Measurements from ENCODE around the gene STK35.

The STK35 gene

GRCh38 chr20:2149507-2149906, 47.9 kb downstream of the STK35 start:
- no peaks in the 10 kb centered on the region for H3K36me3 ChIP-seq (ENCODE audit: insufficient read depth, low read length)
- no peak overlapping the region for H3K9ac ChIP-seq (ENCODE audit: low read length)
- H4K20me1 ChIP-seq (ENCODE audit: insufficient read depth, low read length): no peaks in the 10 kb centered on the region
- no peak overlapping the region for H2AFZ ChIP-seq (ENCODE audit: low read length)
- no peaks in the 10 kb centered on the region for H3F3A ChIP-seq (ENCODE audit: insufficient read depth, low read length)
- H3K27me3 ChIP-seq (ENCODE audit: insufficient read depth, low read length): no peaks in the 10 kb centered on the region
- H3K4me3 ChIP-seq (ENCODE audit: low read depth, low read length, poor library complexity, severe bottlenecking): no peak overlapping the region
- H3K27ac ChIP-seq (ENCODE audit: low read depth, low read length, poor library complexity, severe bottlenecking): no peak overlapping the region
- TF ChIP-seq CTCF (IDR thresholded peaks at IDR 0.05; ENCODE audit: low read length): no peak
- no peak for TF ChIP-seq EZH2 (IDR thresholded peaks at IDR 0.05; ENCODE audit: borderline replicate concordance, low read length)
- H3K4me1 ChIP-seq (ENCODE audit: insufficient read depth, low read length, severe bottlenecking): no peaks in the 10 kb centered on the region
- H3K79me2 ChIP-seq (ENCODE audit: insufficient read depth, low read length): no peaks in the 10 kb centered on the region
- H3K4me2 ChIP-seq (ENCODE audit: low read length): no peak overlapping the region
- no peaks in the 10 kb centered on the region for H3K9me3 ChIP-seq (ENCODE audit: low read length)
- no peaks in the 10 kb centered on the region for H3K9me2 ChIP-seq (ENCODE audit: low read depth, low read length)

GRCh38 chr20:2150660-2151059, 49.0 kb downstream of the STK35 start:
- no peak overlapping the region for H3K27ac ChIP-seq (ENCODE audit: low read depth, low read length, poor library complexity, severe bottlenecking)

GRCh38 chr20:2151858-2152281, 50.2 kb downstream of the STK35 start:
- no peak overlapping the region for H3K9ac ChIP-seq (ENCODE audit: low read length)
- no peak overlapping the region for H3K27ac ChIP-seq (ENCODE audit: low read depth, low read length, poor library complexity, severe bottlenecking)
- no peak overlapping the region for H3K4me3 ChIP-seq (ENCODE audit: low read depth, low read length, poor library complexity, severe bottlenecking)
- H3K9me3 ChIP-seq (ENCODE audit: low read length): no peaks in the 10 kb centered on the region
- no peaks in the 10 kb centered on the region for H3K9me2 ChIP-seq (ENCODE audit: low read depth, low read length)
- no peaks in the 10 kb centered on the region for H3K4me1 ChIP-seq (ENCODE audit: insufficient read depth, low read length, severe bottlenecking)
- no peaks in the 10 kb centered on the region for H3K36me3 ChIP-seq (ENCODE audit: insufficient read depth, low read length)
- H3F3A ChIP-seq (ENCODE audit: insufficient read depth, low read length): no peaks in the 10 kb centered on the region
- no peaks in the 10 kb centered on the region for H4K20me1 ChIP-seq (ENCODE audit: insufficient read depth, low read length)
- TF ChIP-seq CTCF (IDR thresholded peaks at IDR 0.05; ENCODE audit: low read length) (no peak), EZH2 (IDR thresholded peaks at IDR 0.05; ENCODE audit: borderline replicate concordance, low read length) (no peak)
- no peaks in the 10 kb centered on the region for H3K79me2 ChIP-seq (ENCODE audit: insufficient read depth, low read length)
- no peaks in the 10 kb centered on the region for H3K27me3 ChIP-seq (ENCODE audit: insufficient read depth, low read length)
- H2AFZ ChIP-seq (ENCODE audit: low read length): no peak overlapping the region
- H3K4me2 ChIP-seq (ENCODE audit: low read length): no peak overlapping the region

More at GRCh38 chr20:2150660-2151059, 49.0 kb downstream of the STK35 start:
- Histone ChIP-seq H3F3A (ENCODE audit: insufficient read depth, low read length) (no peaks in the 10 kb centered on the region), H3K9ac (ENCODE audit: low read length) (no peak overlapping the region), H3K4me2 (ENCODE audit: low read length) (no peak overlapping the region), H2AFZ (ENCODE audit: low read length) (no peak overlapping the region), H3K36me3 (ENCODE audit: insufficient read depth, low read length) (no peaks in the 10 kb centered on the region), H3K9me3 (ENCODE audit: low read length) (no peaks in the 10 kb centered on the region), H4K20me1 (ENCODE audit: insufficient read depth, low read length) (no peaks in the 10 kb centered on the region), H3K4me3 (ENCODE audit: low read depth, low read length, poor library complexity, severe bottlenecking) (no peak overlapping the region), H3K4me1 (ENCODE audit: insufficient read depth, low read length, severe bottlenecking) (no peaks in the 10 kb centered on the region), H3K27me3 (ENCODE audit: insufficient read depth, low read length) (no peaks in the 10 kb centered on the region), H3K79me2 (ENCODE audit: insufficient read depth, low read length) (no peaks in the 10 kb centered on the region), H3K9me2 (ENCODE audit: low read depth, low read length) (no peaks in the 10 kb centered on the region)
- TF ChIP-seq CTCF (IDR thresholded peaks at IDR 0.05; ENCODE audit: low read length) (no peak), EZH2 (IDR thresholded peaks at IDR 0.05; ENCODE audit: borderline replicate concordance, low read length) (no peak)

All from OCI-LY1 (cell line).